ENCODE measurements around the gene SPEG.

Gene SPEG

GRCh38 chr2:219444566-219445091 lies 10.0 kb downstream of the SPEG start:
- peak; percentile 56 for DNase-seq

- no peak for DNase-seq
These were observed 10.6 kb downstream of the SPEG start for GRCh38 chr2:219445220-219445640.

GRCh38 chr2:219446101-219446504 lies 11.5 kb downstream of the SPEG start:
- peak; percentile 73 for DNase-seq

GRCh38 chr2:219446689-219447088 lies 12.0 kb downstream of the SPEG start:
- DNase-seq, result no peak

GRCh38 chr2:219447242-219448098 lies 12.8 kb downstream of the SPEG start:
- DNase-seq, result no peak

GRCh38 chr2:219448099-219448775 lies 13.6 kb downstream of the SPEG start:
- no peak for DNase-seq

- no peak for DNase-seq
These were observed 14.2 kb downstream of the SPEG start for GRCh38 chr2:219448776-219449341.

GRCh38 chr2:219449609-219450008 lies 15.0 kb downstream of the SPEG start:
- no peak for DNase-seq

GRCh38 chr2:219451661-219452360 lies 17.2 kb downstream of the SPEG start:
- no peak for DNase-seq

- DNase-seq, result peak; percentile 99
These were observed 18.0 kb downstream of the SPEG start for GRCh38 chr2:219452361-219453317.

- peak; percentile 96 for DNase-seq
These were observed 19.3 kb downstream of the SPEG start for GRCh38 chr2:219453671-219454590.

GRCh38 chr2:219455581-219455980 lies 20.9 kb downstream of the SPEG start:
- DNase-seq, result no peak

- no peak for DNase-seq
These were observed 23.2 kb downstream of the SPEG start for GRCh38 chr2:219457784-219458369.

GRCh38 chr2:219458996-219459395 lies 24.4 kb downstream of the SPEG start:
- no peak for DNase-seq

GRCh38 chr2:219459460-219460311 lies 25.0 kb downstream of the SPEG start:
- peak; percentile 47 for DNase-seq

- peak; percentile 84 for DNase-seq
These were observed 25.8 kb downstream of the SPEG start for GRCh38 chr2:219460424-219460926.

GRCh38 chr2:219461047-219461514 lies 26.4 kb downstream of the SPEG start:
- DNase-seq, result peak; percentile 69

GRCh38 chr2:219461669-219462068 lies 27.0 kb downstream of the SPEG start:
- DNase-seq, result no peak

- no peak for DNase-seq
These were observed 27.7 kb downstream of the SPEG start for GRCh38 chr2:219462349-219462748.

All from fibroblast of skin of right biceps (primary cell).